CD1c-positive myeloid dendritic cell (primary cell): ENCODE data around the gene ARHGAP11A.
"Not testable (repeated sequence)": the region's sequence is repeated elsewhere in the genome, so short reads cannot be mapped to it uniquely, and the experiment has no call there.

Experiments used
- DNase-seq: peaks from one replicate; pipeline ENCODE4 v3.0.0-alpha.2; 2016; ENCODE audit errors: extremely low spot score

Gene ARHGAP11A, protein sequence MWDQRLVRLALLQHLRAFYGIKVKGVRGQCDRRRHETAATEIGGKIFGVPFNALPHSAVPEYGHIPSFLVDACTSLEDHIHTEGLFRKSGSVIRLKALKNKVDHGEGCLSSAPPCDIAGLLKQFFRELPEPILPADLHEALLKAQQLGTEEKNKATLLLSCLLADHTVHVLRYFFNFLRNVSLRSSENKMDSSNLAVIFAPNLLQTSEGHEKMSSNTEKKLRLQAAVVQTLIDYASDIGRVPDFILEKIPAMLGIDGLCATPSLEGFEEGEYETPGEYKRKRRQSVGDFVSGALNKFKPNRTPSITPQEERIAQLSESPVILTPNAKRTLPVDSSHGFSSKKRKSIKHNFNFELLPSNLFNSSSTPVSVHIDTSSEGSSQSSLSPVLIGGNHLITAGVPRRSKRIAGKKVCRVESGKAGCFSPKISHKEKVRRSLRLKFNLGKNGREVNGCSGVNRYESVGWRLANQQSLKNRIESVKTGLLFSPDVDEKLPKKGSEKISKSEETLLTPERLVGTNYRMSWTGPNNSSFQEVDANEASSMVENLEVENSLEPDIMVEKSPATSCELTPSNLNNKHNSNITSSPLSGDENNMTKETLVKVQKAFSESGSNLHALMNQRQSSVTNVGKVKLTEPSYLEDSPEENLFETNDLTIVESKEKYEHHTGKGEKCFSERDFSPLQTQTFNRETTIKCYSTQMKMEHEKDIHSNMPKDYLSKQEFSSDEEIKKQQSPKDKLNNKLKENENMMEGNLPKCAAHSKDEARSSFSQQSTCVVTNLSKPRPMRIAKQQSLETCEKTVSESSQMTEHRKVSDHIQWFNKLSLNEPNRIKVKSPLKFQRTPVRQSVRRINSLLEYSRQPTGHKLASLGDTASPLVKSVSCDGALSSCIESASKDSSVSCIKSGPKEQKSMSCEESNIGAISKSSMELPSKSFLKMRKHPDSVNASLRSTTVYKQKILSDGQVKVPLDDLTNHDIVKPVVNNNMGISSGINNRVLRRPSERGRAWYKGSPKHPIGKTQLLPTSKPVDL

DNA sequence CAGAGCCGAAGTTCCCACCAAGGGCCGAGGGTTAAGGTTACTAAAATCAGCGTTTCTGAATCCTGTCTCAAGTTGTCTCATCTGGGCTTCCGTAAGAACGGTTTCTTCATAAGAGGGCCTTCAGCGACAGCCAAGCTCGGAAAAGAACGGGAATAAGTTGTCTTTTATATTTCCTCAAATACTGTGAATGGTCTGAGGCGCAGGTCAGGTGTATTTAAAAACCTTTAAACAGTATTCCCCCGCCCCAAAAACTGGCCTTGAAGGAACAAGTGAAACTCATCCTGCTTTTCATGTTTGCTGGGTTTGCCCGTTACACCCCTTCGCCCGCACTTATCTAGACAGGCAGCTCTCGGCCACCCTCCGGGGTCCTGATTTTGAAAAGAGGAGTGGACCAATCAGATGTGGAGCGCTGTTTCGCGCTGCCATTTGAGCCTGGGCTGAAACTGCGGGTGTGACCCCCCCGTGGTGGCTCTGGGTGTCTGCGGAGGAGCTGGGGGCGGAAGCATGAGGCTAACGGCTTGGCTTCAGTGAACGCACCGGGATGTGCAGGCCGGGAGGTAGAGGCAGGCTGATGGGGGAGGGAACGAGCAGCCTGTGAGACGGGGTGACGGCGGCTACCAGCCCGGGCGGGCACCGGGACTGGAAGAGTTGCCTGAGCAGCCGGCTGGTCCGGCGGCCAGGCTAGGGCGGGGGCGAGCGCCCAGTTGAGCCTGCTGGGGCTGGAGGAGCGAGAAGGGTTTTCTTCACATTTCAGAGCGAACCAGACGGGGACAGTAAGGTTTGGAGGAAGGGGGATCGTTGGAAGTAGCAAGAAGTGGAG lies at the start of gene ARHGAP11A:
Gene ARHGAP11A, plus strand, starts transcription at position 454 of the 820 bp plus-strand sequence. CDS start 708 bp downstream, outside the sequence.
- peak; percentile 80 for DNase-seq

DNA sequence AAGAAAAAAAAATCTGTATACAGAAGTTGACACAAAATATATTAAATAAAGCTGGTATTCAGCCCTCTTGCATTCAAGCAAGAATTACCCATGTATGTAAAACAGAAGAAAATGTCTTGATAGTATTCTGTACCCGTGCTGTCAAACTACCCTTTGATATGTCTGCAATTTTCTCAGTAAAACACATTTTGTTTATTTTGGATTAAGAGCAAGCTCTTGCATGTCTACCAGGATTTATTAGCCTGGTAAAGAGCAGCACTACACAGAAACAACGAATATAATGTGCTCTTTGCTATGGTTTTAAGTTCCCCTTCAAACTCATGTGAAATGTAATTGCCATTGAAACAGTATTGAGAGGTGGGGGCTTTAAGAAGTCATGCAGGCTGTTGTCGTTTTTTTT lies 46.3 kb upstream of the ARHGAP11A start:
- not testable (repeated sequence) for DNase-seq

DNA sequence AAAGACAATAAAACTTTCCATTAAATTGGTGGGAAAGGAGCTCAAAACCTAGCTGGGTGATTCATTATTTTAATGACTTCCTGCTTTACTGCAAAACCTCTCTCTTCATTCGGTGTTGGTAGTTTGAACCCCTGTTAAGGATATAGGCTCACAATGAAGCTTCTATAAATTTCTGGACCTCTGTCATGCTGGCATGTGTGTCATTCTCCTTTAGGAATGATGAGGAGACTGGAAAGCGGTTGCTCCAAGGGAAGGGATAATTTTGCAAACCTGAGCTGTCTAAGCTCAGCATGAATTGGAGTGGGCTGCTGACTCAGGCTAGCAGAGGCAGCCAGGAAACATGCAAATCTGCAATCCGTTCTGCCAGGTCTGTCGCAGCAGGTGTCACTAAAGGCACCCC lies 36.8 kb upstream of the ARHGAP11A start:
- DNase-seq: not testable (repeated sequence)

DNA sequence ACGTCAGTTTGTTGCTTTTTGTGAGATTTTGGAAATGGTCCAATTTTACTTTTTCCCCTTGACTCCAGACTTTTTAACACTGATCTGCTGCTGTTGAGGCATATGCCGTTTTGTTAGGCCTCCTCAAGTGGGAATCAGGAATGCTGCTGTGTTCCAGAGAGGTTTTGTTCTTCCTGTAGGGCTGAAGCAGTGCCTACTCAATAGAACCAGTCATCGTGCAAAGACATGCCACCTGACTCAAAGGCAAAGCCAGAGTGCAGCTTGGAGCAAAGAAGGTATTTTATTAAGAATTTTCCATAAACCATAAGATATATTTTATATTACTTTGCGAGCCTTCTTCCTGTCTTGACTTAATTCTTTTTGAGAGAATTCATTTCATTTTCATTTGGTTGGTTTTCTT lies 29.5 kb upstream of the ARHGAP11A start:
- not testable (repeated sequence) for DNase-seq

DNA sequence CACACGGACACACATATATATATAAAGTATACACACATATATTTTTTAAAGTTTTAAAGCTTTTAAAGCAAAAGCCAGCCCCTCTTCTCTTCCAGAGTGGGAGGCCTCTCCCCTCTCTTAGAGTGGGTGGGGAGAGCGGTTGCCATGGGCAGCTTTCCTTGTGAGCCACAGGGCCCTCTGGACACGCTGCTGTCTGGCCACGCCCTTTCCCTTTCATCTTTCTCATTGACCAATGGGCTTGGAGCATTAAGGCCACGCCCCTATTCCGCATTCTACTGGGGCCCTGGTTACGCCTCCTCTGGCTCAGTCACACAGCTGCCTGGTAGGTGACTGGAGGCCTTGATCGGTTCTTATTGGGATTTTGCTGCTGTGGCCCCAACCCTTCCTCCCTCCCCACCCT lies 22.2 kb upstream of the ARHGAP11A start, which contains the start of gene GOLGA8N:
Gene GOLGA8N, plus strand, starts transcription at position 306 of the 400 bp plus-strand sequence.
- not testable (repeated sequence) for DNase-seq

DNA sequence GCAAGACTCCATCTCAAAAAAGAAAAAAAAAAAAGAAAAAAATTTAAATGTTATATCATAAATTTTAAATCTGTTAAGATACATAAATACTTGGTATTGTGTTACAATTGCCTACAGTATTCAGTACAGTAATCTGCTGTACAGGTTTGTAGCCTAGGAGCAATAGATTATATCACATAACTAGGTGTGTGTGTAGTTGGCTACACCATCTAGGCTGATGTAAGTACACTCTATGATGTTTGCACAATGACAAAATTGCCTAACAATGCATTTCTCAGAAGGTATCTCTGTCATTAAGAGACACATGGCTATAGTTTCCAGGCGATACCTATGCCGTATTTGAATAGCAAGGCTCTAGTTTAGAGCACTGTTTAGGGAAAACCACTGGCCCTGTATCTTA lies 5.8 kb upstream of the ARHGAP11A start:
- not testable (repeated sequence) for DNase-seq

DNA sequence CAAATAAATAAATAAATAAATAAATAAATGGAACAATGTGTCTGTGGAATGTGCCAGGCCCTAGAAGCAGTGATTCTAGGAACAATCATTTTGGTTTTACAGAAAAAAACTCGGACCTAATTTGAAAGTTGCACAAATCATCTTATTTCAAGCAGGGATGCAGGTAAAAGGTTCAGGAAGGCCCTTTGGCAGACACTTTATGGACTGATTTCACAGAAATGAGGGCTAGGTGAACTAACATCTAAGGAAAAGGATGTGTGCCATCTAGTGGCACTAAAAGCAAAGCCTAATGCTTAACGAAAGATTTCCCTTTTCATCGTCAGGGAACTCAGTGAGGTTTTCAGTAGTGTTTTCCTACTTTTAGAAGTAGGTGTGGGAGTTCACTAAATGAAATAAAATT lies 4.6 kb upstream of the ARHGAP11A start:
- peak; percentile 35 for DNase-seq

DNA sequence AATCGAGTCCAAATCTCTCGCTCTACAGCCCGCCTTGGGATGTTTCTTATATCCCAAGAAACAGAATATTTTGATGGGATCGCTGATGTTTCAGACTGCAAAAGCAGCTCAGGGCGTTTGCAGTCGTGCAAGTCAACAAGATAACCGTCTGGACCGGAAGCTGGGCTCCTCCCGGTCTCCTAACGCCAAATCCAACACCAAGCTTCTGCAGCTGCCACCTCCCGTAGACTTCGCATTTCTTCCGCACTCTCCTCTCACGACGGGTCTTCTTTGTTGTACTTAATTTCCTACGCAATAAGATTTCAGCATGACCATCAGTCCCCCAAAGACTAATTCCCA lies 623 bp upstream of the ARHGAP11A start:
- DNase-seq: not testable (repeated sequence)

DNA sequence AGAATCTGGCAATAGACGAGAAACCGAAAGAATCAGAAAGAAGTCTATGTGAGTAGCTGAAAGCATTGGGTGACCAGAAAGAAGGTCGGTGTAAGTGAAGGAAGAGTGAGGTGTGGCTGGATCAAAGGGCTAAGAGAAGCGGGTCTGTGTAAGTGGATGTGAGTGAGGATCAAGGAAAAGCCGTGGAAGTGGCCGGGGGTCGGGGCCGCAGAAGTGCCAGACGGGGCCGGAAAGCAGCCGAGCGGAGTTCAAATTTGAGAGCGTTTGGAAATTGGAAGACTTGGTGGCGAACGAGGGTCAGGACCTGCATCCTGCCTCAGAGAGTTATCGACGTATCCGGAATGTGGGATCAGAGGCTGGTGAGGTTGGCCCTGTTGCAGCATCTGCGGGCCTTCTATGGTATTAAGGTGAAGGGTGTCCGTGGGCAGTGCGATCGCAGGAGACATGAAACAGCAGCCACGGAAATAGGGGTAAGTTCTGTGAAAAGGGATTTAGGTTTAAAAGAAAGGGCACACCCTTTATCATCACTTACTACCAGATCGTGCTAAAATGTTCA lies 645 bp downstream of the ARHGAP11A start:
- not testable (repeated sequence) for DNase-seq

DNA sequence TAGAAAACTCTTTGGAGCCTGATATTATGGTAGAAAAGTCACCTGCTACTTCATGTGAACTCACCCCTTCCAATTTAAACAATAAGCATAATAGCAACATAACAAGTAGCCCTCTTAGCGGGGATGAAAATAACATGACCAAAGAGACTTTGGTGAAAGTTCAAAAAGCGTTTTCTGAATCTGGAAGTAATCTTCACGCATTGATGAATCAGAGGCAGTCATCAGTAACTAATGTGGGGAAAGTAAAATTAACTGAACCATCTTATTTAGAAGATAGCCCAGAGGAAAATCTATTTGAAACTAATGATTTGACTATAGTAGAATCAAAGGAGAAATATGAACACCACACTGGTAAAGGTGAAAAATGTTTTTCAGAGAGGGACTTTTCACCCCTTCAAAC lies 21.1 kb downstream of the ARHGAP11A start:
- no peak for DNase-seq

DNA sequence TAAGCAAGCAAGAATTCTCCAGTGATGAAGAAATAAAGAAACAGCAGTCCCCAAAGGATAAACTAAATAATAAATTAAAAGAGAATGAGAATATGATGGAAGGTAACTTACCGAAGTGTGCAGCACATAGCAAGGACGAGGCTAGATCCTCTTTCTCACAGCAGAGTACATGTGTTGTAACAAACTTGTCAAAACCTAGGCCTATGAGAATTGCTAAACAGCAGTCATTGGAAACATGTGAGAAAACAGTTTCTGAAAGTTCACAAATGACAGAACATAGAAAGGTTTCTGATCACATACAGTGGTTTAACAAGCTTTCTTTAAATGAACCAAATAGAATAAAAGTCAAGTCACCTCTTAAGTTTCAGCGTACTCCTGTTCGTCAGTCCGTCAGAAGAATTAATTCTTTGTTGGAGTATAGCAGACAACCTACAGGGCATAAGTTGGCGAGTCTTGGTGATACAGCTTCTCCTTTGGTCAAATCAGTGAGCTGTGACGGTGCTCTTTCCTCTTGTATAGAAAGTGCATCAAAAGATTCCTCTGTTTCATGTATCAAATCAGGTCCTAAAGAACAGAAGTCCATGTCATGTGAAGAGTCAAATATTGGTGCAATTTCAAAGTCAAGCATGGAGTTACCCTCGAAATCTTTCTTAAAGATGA lies 21.7 kb downstream of the ARHGAP11A start:
- no peak for DNase-seq

DNA sequence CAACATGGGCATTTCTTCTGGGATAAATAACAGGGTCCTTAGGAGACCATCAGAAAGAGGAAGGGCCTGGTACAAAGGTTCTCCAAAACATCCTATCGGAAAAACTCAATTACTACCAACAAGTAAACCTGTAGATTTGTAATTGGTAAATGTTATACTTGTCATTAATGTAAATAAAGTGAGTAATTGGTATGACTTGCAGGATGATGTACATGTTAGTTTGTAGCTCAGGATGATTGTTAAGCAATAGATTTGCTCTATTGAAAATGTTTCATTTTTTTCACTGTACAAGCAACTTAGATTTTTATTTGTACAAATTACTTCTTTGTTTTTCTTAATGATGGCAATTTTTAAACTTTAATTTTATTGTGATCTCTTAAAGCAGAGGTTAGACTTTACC lies 22.4 kb downstream of the ARHGAP11A start:
- DNase-seq: no peak

DNA sequence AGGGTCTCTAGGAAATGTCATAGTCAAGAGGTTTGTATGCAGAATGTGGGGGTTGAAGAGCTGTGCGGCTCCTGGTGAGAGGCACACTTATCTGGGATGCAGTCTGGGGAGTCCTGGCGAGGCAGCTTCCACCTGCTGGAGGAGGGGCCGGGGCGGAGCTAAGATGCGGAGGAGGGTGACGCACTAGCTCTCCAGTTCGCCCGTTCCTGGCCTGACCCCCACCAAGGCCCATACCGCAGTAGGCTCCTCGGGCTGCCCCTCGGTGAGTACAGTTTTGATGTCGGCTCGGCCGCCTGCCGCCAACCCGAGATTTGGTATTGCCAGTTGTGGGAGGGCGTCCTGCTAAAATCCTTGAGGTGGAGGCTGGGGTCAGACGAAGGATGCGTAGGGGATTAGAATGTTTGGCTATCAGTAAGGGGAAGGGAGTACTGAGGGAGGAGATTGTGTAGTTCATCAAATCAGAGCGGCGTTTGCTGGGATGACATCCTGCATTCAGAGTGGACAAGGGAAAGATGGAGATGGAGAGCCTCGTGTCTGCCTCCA lies 26.3 kb downstream of the ARHGAP11A start, which contains the start of gene SCG5:
Gene SCG5, plus strand, starts transcription at position 194 of the 543 bp plus-strand sequence. CDS start 1,883 bp downstream, outside the sequence.
- DNase-seq: no peak

DNA sequence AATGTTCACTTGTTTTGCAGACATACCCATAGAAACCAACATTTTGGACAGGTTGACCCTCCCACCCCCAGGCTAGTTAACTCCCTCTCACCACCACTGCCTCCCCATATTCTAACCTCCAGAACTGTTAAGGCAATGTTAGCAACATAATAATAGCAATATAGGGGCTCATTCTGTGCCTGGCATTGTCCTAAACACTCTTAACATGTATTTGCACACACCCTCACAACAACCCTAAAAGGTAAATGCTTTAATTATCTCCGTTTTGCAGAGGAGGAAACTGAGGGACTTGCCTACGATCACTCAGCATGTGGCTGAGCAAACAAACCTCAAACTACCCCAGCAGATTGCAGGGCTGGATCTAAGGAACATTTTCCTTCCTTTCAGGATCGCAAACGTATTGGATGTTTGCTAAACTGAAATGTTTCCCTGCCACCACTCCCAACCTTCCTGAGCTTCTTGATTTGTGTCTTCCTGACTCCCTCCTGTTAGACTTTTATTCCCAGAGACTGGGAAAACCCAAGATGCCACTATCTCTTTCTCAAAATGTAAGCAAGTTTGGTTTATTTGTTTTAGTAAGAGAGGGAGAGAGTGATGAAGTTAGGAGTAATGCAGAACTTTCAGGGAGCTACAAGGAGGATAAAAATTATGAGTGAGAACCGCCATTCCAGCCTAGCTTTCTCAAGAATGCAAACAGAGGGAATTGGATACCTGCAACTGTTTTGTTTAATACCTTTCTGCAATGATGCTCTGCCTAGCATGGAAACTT lies 27.5 kb downstream of the ARHGAP11A start:
- no peak for DNase-seq

DNA sequence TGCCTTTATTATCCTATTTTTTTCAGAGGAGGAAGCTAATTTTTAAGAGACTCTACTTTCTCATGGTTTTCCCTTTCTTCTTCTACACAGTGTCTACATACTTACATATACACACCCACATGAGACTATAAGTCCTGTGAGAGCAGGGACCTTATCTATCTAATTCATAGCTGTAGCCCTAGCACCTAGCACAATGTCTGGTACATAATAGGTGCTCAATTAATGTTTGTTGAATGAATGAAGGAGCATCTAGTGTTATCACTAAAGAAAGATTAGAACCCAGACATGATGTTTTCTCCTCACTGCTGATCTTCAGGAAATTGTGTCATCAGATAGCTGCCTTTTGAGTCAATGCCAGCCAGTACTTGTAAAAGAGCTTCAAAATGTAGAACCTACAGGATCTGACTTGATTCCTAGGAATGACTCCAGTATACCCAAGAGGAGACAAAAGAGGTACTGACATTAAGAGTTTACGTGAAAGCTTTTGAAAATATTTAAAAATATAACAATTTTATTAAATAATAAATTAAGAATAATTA lies 28.7 kb downstream of the ARHGAP11A start:
- no peak for DNase-seq

DNA sequence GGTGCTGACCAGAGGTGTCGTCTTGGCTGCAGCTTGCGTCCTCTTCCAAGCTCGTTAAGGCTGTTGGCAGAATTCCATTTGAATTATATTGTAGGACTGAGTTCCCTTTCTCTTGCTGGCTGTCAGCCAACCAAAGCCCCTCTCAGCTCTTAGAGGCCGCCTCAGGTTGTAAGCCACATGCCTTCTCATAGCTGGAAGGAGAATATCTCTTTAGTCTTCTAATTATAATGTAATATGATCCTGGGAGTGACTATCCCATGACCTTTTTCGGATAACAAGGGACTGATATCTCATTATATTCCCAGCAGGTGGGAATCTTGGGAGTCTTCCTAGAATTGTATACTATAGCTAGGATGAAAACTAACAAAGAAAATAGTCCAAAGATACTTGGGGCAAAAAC lies 31.0 kb downstream of the ARHGAP11A start:
- no peak for DNase-seq

DNA sequence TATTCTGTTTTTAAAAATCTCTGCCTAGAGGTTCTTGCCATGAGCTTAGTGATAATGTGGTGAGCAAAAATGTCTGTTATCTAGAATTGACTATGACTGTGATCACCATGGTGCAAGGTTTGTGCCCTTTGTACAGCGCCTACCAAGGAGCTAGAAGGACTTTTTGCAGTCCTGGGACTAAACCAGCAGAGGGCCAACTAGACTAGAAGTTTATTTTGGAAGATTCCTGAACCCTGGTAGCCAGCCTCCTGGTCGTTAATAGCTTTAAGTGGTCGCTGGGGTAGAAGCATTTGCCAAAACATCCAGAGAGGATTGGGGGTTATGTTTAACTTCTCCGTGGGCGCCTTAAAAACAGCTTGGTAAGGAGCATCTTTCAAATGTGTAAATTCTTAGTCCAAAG lies 34.0 kb downstream of the ARHGAP11A start:
- no peak for DNase-seq

DNA sequence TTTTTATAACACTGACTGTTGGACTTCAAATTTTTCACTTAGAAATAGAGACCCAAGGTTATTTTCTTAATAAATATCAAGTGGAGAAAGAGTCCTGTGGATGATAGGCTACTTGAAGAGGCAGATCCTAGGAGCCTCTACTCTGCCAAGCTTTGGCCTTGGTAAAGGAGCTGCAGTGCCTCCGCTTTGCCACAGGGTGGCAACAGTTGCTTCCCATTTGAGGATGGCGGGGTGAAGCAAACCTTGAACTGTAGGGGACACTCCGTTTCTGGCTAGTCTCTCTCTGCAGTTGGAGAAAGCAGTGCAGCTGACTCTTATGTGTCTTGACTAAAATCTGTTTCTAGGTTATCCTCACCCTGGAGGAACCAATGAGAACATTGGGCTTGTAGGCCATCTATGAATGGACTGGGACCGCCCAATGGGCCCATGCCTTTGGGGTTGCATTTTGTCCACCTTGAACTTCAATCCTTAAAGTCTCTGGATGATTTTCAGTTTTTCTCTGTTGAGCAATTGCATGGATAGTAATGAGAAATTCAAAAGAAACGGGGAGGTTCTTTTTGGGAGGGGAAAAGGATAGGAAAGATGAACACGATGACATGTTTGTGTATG lies 36.0 kb downstream of the ARHGAP11A start:
- DNase-seq: peak; percentile 62

DNA sequence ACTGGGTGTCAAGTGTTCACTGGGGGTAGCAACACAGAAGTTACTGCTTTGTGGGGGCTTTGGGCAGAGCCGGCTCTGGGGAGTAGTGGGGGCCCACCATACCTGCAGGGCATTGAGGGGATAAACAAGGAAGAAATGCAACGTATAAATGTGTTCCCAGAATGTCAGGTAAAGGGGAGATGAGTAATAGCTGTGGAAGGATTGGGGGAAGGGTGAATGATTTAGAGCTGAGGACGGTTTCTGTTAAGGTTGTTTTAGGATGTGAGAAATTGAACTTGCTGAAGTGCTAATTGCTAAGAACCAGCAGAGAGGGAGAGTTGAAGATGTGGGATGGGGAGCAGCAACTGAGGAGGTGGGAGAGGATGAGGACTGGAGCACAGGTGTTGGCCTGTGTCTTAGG lies 36.9 kb downstream of the ARHGAP11A start:
- DNase-seq: no peak
